CD14-positive monocyte (primary cell): Measurements from ENCODE around the gene ORAI2. TPM values are rescaled to one million over a fixed set of nuclear protein-coding genes. Genes with fewer than 3 reads are reported as not detected.

Experiments
- DNase-seq, 3 donors: peaks; one replicate each; pipeline ENCODE4 v3.0.0-alpha.2; 2011 to 2022
- H2AFZ ChIP-seq: 2 replicates; pipeline ENCODE4 v1.6.0; 2012; ENCODE audit warnings: mild to moderate bottlenecking, low read depth, low read length, inconsistent platforms; ENCODE audit not compliant: insufficient read depth, poor library complexity, severe bottlenecking
- H3K27ac ChIP-seq, 2 donors: 1 replicate in 1 of 2; 2 replicates in 1 of 2; pipeline ENCODE4 v1.5.1; 2012 to 2013; ENCODE audit warnings: low read length in 2 of 2, control low read depth in 1 of 2, inconsistent platforms in 1 of 2, low read depth in 1 of 2, mild to moderate bottlenecking in 1 of 2
- H3K27me3 ChIP-seq, 2 donors: one replicate each; pipeline versions ENCODE4 v1.6.0 to v1.6.1; 2011 to 2013; ENCODE audit warnings: low read length in 2 of 2; ENCODE audit not compliant: control insufficient read depth in 2 of 2, insufficient read depth in 2 of 2
- H3K36me3 ChIP-seq, 2 donors: replicated peaks in 1 of 2; 1 replicate in 1 of 2; 2 replicates in 1 of 2; pipeline versions ENCODE4 v1.5.1 to v1.6.1; 2012 to 2013; ENCODE audit warnings: low read length in 2 of 2, control low read depth in 1 of 2, inconsistent platforms in 1 of 2, mild to moderate bottlenecking in 1 of 2; ENCODE audit not compliant: insufficient read depth in 2 of 2, control insufficient read depth in 1 of 2
- H3K4me1 ChIP-seq, 2 donors: 1 replicate in 1 of 2; 2 replicates in 1 of 2; pipeline versions ENCODE4 v1.5.1 to v1.6.1; 2012 to 2013; ENCODE audit warnings: low read length in 2 of 2, control low read depth in 1 of 2, inconsistent platforms in 1 of 2, mild to moderate bottlenecking in 1 of 2, moderate library complexity in 1 of 2; ENCODE audit not compliant: insufficient read depth in 2 of 2, control insufficient read depth in 1 of 2
- H3K4me2 ChIP-seq: replicated peaks from 2 replicates; pipeline ENCODE3; 2012; ENCODE audit warnings: low read length, moderate library complexity, mild to moderate bottlenecking; ENCODE audit not compliant: poor library complexity, severe bottlenecking; ENCODE audit errors: extremely low read depth
- H3K4me3 ChIP-seq, 3 experiments: fragments of 200-600 bp in 1 of 3; sonication (generic) in 1 of 3; replicated peaks in 1 of 3; 1 replicate in 2 of 3; 2 replicates in 1 of 3; pipeline ENCODE4 v1.5.1; 2011 to 2013; ENCODE audit warnings: low read length in 3 of 3, mild to moderate bottlenecking in 3 of 3, control low read depth in 2 of 3, low read depth in 2 of 3, inconsistent platforms in 1 of 3, moderate library complexity in 1 of 3
- H3K79me2 ChIP-seq: 2 replicates; pipeline ENCODE4 v1.6.0; 2012; ENCODE audit warnings: mild to moderate bottlenecking, control low read depth, inconsistent platforms, low read length, moderate library complexity; ENCODE audit not compliant: insufficient read depth
- H3K9ac ChIP-seq: 2 replicates; pipeline ENCODE4 v1.6.0; 2017; ENCODE audit warnings: low read length, mild to moderate bottlenecking; ENCODE audit not compliant: insufficient read depth, poor library complexity, severe bottlenecking
- H3K9me3 ChIP-seq, 2 donors: replicated peaks in 1 of 2; 1 replicate in 1 of 2; 2 replicates in 1 of 2; pipeline versions ENCODE4 v1.5.1 to v1.6.1; 2012 to 2013; ENCODE audit warnings: low read length in 2 of 2, control low read depth in 1 of 2; ENCODE audit not compliant: control insufficient read depth in 1 of 2, insufficient read depth in 1 of 2
- H4K20me1 ChIP-seq: 2 replicates; pipeline ENCODE4 v1.6.0; 2012; ENCODE audit warnings: mild to moderate bottlenecking, low read length, control low read depth, moderate library complexity; ENCODE audit not compliant: insufficient read depth
- H3K27ac Mint-ChIP-seq, 7 donors: one replicate each; pipeline ENCODE4 v1.8.0; 2020; ENCODE audit warnings: mild to moderate bottlenecking in 7 of 7, mixed read lengths in 7 of 7, moderate library complexity in 6 of 7, inconsistent platforms in 2 of 7
- H3K27me3 Mint-ChIP-seq, 3 donors: one replicate each; pipeline ENCODE4 v1.8.0; 2021 to 2022; ENCODE audit warnings: low read depth in 3 of 3, mild to moderate bottlenecking in 3 of 3, mixed read lengths in 3 of 3, moderate library complexity in 3 of 3, inconsistent platforms in 1 of 3
- H3K36me3 Mint-ChIP-seq, 2 donors: one replicate each; pipeline ENCODE4 v1.8.0; 2020; ENCODE audit warnings: mixed read lengths in 2 of 2, inconsistent platforms in 1 of 2, mild to moderate bottlenecking in 1 of 2
- H3K4me1 Mint-ChIP-seq: one replicate; pipeline ENCODE4 v1.8.0; 2020; ENCODE audit warnings: mild to moderate bottlenecking, mixed read lengths
- H3K4me3 Mint-ChIP-seq, 2 donors: one replicate each; pipeline ENCODE4 v1.8.0; 2020; ENCODE audit warnings: mild to moderate bottlenecking in 2 of 2, mixed read lengths in 2 of 2, moderate library complexity in 1 of 2
- H3K9me3 Mint-ChIP-seq, 7 donors: one replicate each; pipeline ENCODE4 v1.8.0; 2020 to 2022; ENCODE audit warnings: mixed read lengths in 7 of 7, mild to moderate bottlenecking in 6 of 7, moderate library complexity in 6 of 7, inconsistent platforms in 2 of 7
- WGBS: methylation state at CpG from one replicate; pipeline ENCODE4 v1.1.5; 2013; ENCODE audit warnings: missing lambda C conversion rate; ENCODE audit not compliant: insufficient coverage; 5-methylcytosine and 5-hydroxymethylcytosine counted together
- intact Hi-C, 2 donors: fragments of 100-400 bp; cut with micrococcal nuclease; formaldehyde crosslinking; loops; one replicate each; pipeline versions ENCODE4 v1.15.0 to v1.15.1; 2023
- polyA plus RNA-seq, 3 donors: library from polyadenylated mRNA; depleted of rRNA in 1 of 3; unstranded in 2 of 3; stranded (reverse) in 1 of 3; fragments of 300-500 nt in 2 of 3; fragments of >200 nt in 1 of 3; fragmentation: Illumina TruSeq in 2 of 3; gene quantifications; 1 replicate in 2 of 3; 2 replicates in 1 of 3; pipeline ENCODE4 v1.2.3, GENCODE V29; 2012 to 2021
- TF ChIP-seq, protein P1 (sequence below): fragments of 200-600 bp; IDR thresholded peaks from one replicate; pipeline ENCODE4 v1.8.0; 2022; ENCODE audit warnings: antibody characterized with exemption, mild to moderate bottlenecking

The ORAI2 gene
- polyA plus RNA-seq, 3 donors = 27.5 to 50.0 (median 38.2) TPM

GRCh38 chr7:102446387-102447156 is 13.2 kb downstream of the ORAI2 start:
- H3K27ac Mint-ChIP-seq = peak overlapping the region in 1 of 7 donors; percentile 30
- H2AFZ ChIP-seq = no peak overlapping the region
- intact Hi-C loops = loop anchor here in 1 of 2 donors (5.0 kb wide), 1 partner anchor 34 kb away; no protein-coding TSS in a partner anchor
- no peak for DNase-seq
- H3K36me3 Mint-ChIP-seq = peaks cover 32 to 49% of the 10 kb centered on the region in 2 donors
- H3K9ac ChIP-seq = no peak overlapping the region
- H3K27me3 Mint-ChIP-seq = peaks cover 0 to 1% (median 1%) of the 10 kb centered on the region in 3 donors
- no peak overlapping the region for H3K4me3 ChIP-seq
- no peak overlapping the region for H3K4me3 Mint-ChIP-seq
- WGBS = 97% methylated on average over 40 of the region's 41 CpGs
- H3K4me1 ChIP-seq = peaks cover 0 to 3% of the 10 kb centered on the region in 2 donors
- H3K9me3 Mint-ChIP-seq = peaks cover 0 to 3% (median 0%) of the 10 kb centered on the region in 7 donors
- no peak overlapping the region for H3K4me2 ChIP-seq
- TF ChIP-seq, protein P1, sequence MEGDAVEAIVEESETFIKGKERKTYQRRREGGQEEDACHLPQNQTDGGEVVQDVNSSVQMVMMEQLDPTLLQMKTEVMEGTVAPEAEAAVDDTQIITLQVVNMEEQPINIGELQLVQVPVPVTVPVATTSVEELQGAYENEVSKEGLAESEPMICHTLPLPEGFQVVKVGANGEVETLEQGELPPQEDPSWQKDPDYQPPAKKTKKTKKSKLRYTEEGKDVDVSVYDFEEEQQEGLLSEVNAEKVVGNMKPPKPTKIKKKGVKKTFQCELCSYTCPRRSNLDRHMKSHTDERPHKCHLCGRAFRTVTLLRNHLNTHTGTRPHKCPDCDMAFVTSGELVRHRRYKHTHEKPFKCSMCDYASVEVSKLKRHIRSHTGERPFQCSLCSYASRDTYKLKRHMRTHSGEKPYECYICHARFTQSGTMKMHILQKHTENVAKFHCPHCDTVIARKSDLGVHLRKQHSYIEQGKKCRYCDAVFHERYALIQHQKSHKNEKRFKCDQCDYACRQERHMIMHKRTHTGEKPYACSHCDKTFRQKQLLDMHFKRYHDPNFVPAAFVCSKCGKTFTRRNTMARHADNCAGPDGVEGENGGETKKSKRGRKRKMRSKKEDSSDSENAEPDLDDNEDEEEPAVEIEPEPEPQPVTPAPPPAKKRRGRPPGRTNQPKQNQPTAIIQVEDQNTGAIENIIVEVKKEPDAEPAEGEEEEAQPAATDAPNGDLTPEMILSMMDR = no peak
- H4K20me1 ChIP-seq = peaks cover 16% of the 10 kb centered on the region
- H3K36me3 ChIP-seq = peaks cover 27 to 44% of the 10 kb centered on the region in 2 donors
- no peaks in the 10 kb centered on the region for H3K9me3 ChIP-seq
- no peaks in the 10 kb centered on the region for H3K27me3 ChIP-seq
- H3K27ac ChIP-seq = no peak overlapping the region
- no peaks in the 10 kb centered on the region for H3K79me2 ChIP-seq
- H3K4me1 Mint-ChIP-seq = peaks cover 4% of the 10 kb centered on the region

DNA sequence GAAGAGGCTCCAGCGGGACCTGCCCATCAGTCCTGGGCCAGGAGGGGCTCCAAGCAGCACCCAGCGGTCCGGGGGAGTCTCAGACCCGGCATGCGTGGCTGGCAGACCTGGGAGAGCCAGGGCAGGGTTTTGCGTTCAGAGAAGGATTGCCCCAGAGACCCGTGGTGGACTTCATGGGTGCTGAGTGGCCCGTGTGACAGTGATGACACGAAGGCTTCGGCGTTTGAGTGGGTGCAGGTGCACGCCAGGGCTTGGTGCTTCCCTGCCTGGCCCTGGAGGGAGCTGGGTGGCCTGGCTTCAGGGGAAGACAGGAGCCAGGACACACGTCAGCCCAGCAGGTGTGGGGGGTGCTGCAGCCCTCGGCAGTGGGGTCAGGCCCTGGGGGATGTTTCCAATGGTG is 13.9 kb downstream of the ORAI2 start:
- H3K4me3 Mint-ChIP-seq = no peak overlapping the region

More for the DNA sequence above, 13.9 kb downstream of the ORAI2 start:
- TF ChIP-seq, protein P1 = no peak
- Histone ChIP-seq H3K9ac (no peak overlapping the region), H4K20me1 (peaks cover 16% of the 10 kb centered on the region), H3K36me3 (peaks cover 27 to 37% of the 10 kb centered on the region in 2 donors), H3K4me3 (no peak overlapping the region), H2AFZ (no peak overlapping the region), H3K79me2 (no peaks in the 10 kb centered on the region), H3K27ac (no peak overlapping the region), H3K27me3 (no peaks in the 10 kb centered on the region), H3K4me1 (peaks cover 0 to 3% of the 10 kb centered on the region in 2 donors), H3K4me2 (no peak overlapping the region), H3K9me3 (no peaks in the 10 kb centered on the region)
- no peak for DNase-seq
- Mint-ChIP-seq H3K27ac (peak overlapping the region in 2 of 7 donors; percentile 41 to 46), H3K27me3 (peaks cover 0 to 1% (median 1%) of the 10 kb centered on the region in 3 donors), H3K9me3 (peaks cover 0 to 3% (median 0%) of the 10 kb centered on the region in 7 donors), H3K36me3 (peaks cover 25 to 41% of the 10 kb centered on the region in 2 donors), H3K4me1 (peaks cover 4% of the 10 kb centered on the region)
- 93% methylated on average over 14 of the region's 14 CpGs for WGBS
- intact Hi-C loops = loop anchor here in 1 of 2 donors (5.0 kb wide), 1 partner anchor 35 kb away; no protein-coding TSS in a partner anchor
